Activated CD8-positive, alpha-beta T cell treated with anti-CD3 and anti-CD28 coated beads, Interleukin-2, amount 10 ng/mL, durations not matched to agents 7 days and 5 days (primary cell): ENCODE results near the gene PDZD11. TPM values are rescaled to one million over a fixed set of nuclear protein-coding genes. Genes with fewer than 3 reads are reported as not detected.
"Not testable (repeated sequence)": the region's sequence is repeated elsewhere in the genome, so short reads cannot be mapped to it uniquely, and the experiment has no call there.

ENCODE experiments used
- ATAC-seq: fragments of 150-1000 bp; cut with Tn5 transposase; one replicate; pipeline ENCODE4 v1.10.0; 2021; ENCODE audit warnings: moderate library complexity
- CTCF ChIA-PET: fragments of 350-600 bp; sonication (Branson Sonifier 250); formaldehyde crosslinking; loops from one replicate; lab custom pipeline; 2021; ENCODE audit warnings: antibody characterized with exemption; lab: Charles Lee
- POLR2A ChIA-PET: fragments of 350-600 bp; sonication (Branson Sonifier 250); formaldehyde crosslinking; loops from one replicate; lab custom pipeline; 2021; ENCODE audit warnings: antibody characterized with exemption; lab: Charles Lee
- DNase-seq: peaks from one replicate; pipeline ENCODE4 v3.0.0-alpha.2; 2020
- H3K27ac Mint-ChIP-seq: one replicate; pipeline ENCODE4 v1.8.0; 2021; ENCODE audit warnings: mild to moderate bottlenecking, mixed read lengths
- H3K27me3 Mint-ChIP-seq: one replicate; pipeline ENCODE4 v1.8.0; 2021; ENCODE audit warnings: low read depth, mixed read lengths
- H3K36me3 Mint-ChIP-seq: one replicate; pipeline ENCODE4 v1.8.0; 2021; ENCODE audit warnings: low read depth, mixed read lengths
- H3K4me1 Mint-ChIP-seq: one replicate; pipeline ENCODE4 v1.8.0; 2021; ENCODE audit warnings: low read depth, mixed read lengths
- H3K4me3 Mint-ChIP-seq: one replicate; pipeline ENCODE4 v1.8.0; 2021; ENCODE audit warnings: mild to moderate bottlenecking, mixed read lengths
- H3K9me3 Mint-ChIP-seq: one replicate; pipeline ENCODE4 v1.8.0; 2022; ENCODE audit warnings: mixed read lengths; ENCODE audit not compliant: insufficient read depth
- total RNA-seq, 2 experiments: library from RNA; stranded (reverse); gene quantifications; one replicate each; pipeline ENCODE4 v1.2.3, GENCODE V29; 2021

PDZD11 gene
- total RNA-seq, 2 experiments from 2014 or later: 38.7 to 39.7 TPM

- Mint-ChIP-seq H3K4me3 (no peak overlapping the region), H3K27ac (no peak overlapping the region), H3K27me3 (no peaks in the 10 kb centered on the region), H3K9me3 (no peaks in the 10 kb centered on the region), H3K36me3 (no peaks in the 10 kb centered on the region), H3K4me1 (peaks cover 8% of the 10 kb centered on the region)
- POLR2A ChIA-PET: no interaction called here
- no peak for ATAC-seq
- no peak for DNase-seq
- CTCF ChIA-PET: no interaction called here
Observed at GRCh38 chrX:70254909-70255308, 34.8 kb downstream of the PDZD11 start.

DNA sequence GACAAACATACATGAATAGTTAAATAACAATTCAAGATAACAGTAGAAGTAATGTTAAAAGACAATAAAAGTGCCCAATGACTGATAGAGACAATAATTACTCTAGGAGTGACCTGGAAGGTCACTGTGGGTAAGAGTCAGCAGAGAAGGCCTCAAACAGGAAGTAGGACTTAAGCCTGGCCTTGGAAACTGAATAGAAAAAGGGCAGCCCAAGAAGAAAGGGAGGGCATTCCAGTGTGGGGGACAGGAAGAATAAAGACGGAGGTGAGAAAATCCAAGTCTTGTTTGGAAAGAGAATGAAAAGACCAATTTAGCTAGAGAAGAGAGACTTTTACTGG, 35.7 kb downstream of the PDZD11 start:
- H3K4me1 Mint-ChIP-seq: peaks cover 8% of the 10 kb centered on the region
- no peaks in the 10 kb centered on the region for H3K9me3 Mint-ChIP-seq
- ATAC-seq (no peak), DNase-seq (no peak)
- H3K4me3 Mint-ChIP-seq: no peak overlapping the region
- H3K36me3 Mint-ChIP-seq: no peaks in the 10 kb centered on the region
- ChIA-PET POLR2A (no interaction called here), CTCF (no interaction called here)
- no peak overlapping the region for H3K27ac Mint-ChIP-seq
- no peaks in the 10 kb centered on the region for H3K27me3 Mint-ChIP-seq

DNA sequence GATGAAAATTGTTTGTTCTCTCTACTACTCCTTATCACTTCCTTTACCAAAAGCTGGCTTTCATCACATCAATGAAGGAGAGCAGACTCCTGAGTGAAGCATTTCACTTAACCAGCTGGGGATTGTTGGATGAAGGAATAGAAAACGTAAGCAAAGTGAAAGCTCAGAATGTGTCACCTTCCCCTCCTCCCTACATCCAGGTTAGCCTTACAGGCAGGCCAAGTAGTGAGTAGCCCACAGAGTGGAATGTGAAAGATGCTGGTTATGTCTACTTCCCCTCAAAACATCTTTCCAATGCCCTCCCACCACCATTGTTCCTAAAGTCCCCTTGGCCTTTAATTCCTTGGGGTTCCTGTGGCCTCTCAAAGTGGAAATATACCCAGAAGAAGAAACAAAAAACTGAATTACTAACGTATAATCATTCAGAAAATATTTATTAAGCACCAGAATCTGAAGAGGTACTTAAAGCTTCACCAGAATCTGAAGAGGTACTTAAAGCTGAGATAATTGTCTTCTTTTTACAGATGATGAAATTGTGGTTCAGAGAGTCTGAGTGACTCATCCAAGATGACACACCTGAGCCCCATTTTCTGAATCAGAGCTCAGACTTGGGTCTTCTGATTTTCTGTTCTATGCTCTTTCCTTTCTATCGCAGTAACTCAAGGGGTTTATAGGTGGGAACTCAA, 36.2 kb downstream of the PDZD11 start:
- no peak overlapping the region for H3K27ac Mint-ChIP-seq
- H3K36me3 Mint-ChIP-seq: no peaks in the 10 kb centered on the region
- no peak overlapping the region for H3K4me3 Mint-ChIP-seq
- POLR2A ChIA-PET: no interaction called here
- DNase-seq: no peak
- H3K9me3 Mint-ChIP-seq: no peaks in the 10 kb centered on the region
- no peaks in the 10 kb centered on the region for H3K27me3 Mint-ChIP-seq
- no peak for ATAC-seq
- H3K4me1 Mint-ChIP-seq: peaks cover 8% of the 10 kb centered on the region
- CTCF ChIA-PET: no interaction called here

DNA sequence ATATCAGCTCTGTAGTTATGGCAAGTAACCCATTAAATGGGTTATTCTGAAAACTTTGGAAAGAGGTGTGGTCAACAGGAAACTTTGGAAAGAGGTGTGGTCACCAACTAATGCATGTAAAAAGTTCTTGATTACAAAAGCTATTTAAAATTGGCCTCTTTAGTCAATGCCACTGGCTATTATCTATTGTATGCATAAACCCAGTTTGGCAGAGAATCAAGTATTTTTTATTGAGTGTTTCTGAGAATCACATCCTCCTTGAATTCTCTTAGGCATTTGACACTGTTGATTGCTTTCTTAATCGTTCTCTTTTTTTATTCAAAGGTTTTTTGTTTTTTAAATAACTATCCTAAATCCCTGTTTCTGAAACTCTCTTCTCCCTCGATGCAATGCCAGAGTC, 37.2 kb downstream of the PDZD11 start:
- ChIA-PET POLR2A (no interaction called here), CTCF (no interaction called here)
- Mint-ChIP-seq H3K27ac (no peak overlapping the region), H3K9me3 (no peaks in the 10 kb centered on the region), H3K36me3 (no peaks in the 10 kb centered on the region), H3K27me3 (no peaks in the 10 kb centered on the region), H3K4me3 (no peak overlapping the region), H3K4me1 (peaks cover 8% of the 10 kb centered on the region)
- no peak for DNase-seq
- no peak for ATAC-seq

DNA sequence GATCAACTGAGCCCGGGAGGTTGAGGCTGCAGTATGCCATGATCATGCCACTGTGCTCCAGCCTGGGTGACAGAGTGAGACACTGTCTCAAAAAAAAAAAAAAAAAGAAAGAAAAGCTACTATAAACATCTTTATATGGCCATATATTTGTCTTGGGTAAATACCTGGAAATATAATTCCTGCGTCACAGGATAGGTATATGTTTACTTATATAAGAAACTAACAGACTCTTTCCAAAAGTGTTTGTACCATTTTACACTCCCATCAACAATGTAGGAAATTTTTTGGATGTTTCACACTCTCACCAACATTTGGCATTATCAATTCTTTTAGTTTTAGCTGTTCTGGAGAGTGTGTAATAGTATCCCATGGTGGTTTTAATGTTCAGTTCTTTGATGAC, 42.5 kb downstream of the PDZD11 start:
- DNase-seq (no peak), ATAC-seq (no peak)
- Mint-ChIP-seq H3K27ac (no peak overlapping the region), H3K36me3 (no peaks in the 10 kb centered on the region), H3K4me1 (no peaks in the 10 kb centered on the region), H3K27me3 (no peaks in the 10 kb centered on the region), H3K9me3 (no peaks in the 10 kb centered on the region), H3K4me3 (no peak overlapping the region)
- POLR2A ChIA-PET: no interaction called here
- CTCF ChIA-PET: no interaction called here

GRCh38 chrX:70244881-70245280, 44.8 kb downstream of the PDZD11 start:
- POLR2A ChIA-PET: no interaction called here
- Mint-ChIP-seq H3K27me3 (no peaks in the 10 kb centered on the region), H3K36me3 (no peaks in the 10 kb centered on the region), H3K4me1 (no peaks in the 10 kb centered on the region), H3K27ac (no peak overlapping the region), H3K4me3 (no peak overlapping the region), H3K9me3 (no peaks in the 10 kb centered on the region)
- DNase-seq: no peak
- no peak for ATAC-seq
- CTCF ChIA-PET: no interaction called here

GRCh38 chrX:70243601-70244000, 46.1 kb downstream of the PDZD11 start:
- H3K27ac Mint-ChIP-seq, H3K4me1 Mint-ChIP-seq, POLR2A ChIA-PET, H3K27me3 Mint-ChIP-seq, H3K9me3 Mint-ChIP-seq, DNase-seq, ATAC-seq, H3K36me3 Mint-ChIP-seq, H3K4me3 Mint-ChIP-seq, CTCF ChIA-PET: not testable (repeated sequence)

DNA sequence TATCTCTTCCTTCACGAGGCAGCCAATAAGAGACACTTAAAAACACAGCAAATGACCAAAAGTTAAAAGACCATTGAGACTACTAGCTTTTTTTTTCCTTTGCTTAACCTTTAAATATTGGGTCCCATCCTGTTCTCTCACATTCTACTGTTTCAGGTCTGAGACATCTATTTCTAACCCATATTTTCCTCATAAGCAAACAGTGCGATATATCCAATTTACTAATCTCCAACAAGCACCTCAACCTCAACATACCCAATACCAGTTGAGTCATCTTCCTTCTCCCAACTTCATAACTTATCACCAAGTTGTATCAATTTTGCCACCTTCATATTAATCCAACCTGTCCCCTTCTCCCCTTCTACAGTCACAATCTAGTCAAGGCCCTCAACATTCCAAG, 48.2 kb downstream of the PDZD11 start:
- H3K27me3 Mint-ChIP-seq: no peaks in the 10 kb centered on the region
- no peak overlapping the region for H3K4me3 Mint-ChIP-seq
- CTCF ChIA-PET: no interaction called here
- no peaks in the 10 kb centered on the region for H3K9me3 Mint-ChIP-seq
- DNase-seq (no peak), ATAC-seq (no peak)
- no peaks in the 10 kb centered on the region for H3K36me3 Mint-ChIP-seq
- no peak overlapping the region for H3K27ac Mint-ChIP-seq
- POLR2A ChIA-PET: no interaction called here
- H3K4me1 Mint-ChIP-seq: no peaks in the 10 kb centered on the region

DNA sequence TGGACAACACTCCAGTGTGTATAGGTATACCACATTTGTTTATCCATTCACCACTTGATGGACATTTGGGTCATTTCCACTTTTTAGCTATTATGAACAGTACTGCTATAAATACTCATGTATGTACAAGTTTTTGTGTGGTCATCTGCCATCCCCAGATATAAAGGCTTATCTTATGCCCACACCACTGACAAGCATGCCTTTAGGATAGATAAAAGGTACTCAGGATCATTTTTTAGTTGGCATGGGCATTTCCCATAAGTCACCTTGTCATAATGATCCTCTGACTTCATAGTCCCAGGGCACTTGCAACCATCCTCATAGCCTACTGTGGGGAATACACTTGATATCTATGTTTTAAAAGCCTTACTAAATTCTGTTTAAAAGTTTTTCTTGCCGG, 49.0 kb downstream of the PDZD11 start:
- H3K4me1 Mint-ChIP-seq: no peaks in the 10 kb centered on the region
- no peak overlapping the region for H3K4me3 Mint-ChIP-seq
- ChIA-PET POLR2A (no interaction called here), CTCF (interaction anchor here (0.6 kb wide), 1 partner anchor 221 kb away, joined by 3 read pairs; no protein-coding TSS in a partner anchor)
- DNase-seq (no peak), ATAC-seq (no peak)
- H3K36me3 Mint-ChIP-seq: no peaks in the 10 kb centered on the region
- H3K27me3 Mint-ChIP-seq: no peaks in the 10 kb centered on the region
- no peak overlapping the region for H3K27ac Mint-ChIP-seq
- H3K9me3 Mint-ChIP-seq: no peaks in the 10 kb centered on the region

Other genes with a start within 250 kb of the PDZD11 start
- not detected for gene AWAT2, start 240.0 kb downstream of the PDZD11 start, total RNA-seq
- gene OTUD6A, start 227.5 kb downstream of the PDZD11 start, total RNA-seq: not detected
- gene IGBP1, start 156.5 kb downstream of the PDZD11 start, total RNA-seq: 10 to 100 TPM; 44.5 to 45.3 TPM
- gene DGAT2L6, start 112.4 kb downstream of the PDZD11 start, total RNA-seq: not detected
- gene AWAT1, start 55.3 kb downstream of the PDZD11 start, total RNA-seq: not detected
- gene P2RY4, start 29.7 kb downstream of the PDZD11 start, total RNA-seq: under 1 TPM; 0.21 to 0.45 TPM
- gene ARR3, start 21.6 kb downstream of the PDZD11 start, total RNA-seq: not detected
- not detected for gene RAB41, start 7.8 kb downstream of the PDZD11 start, total RNA-seq
- 10 to 100 TPM; 41.3 to 44.3 TPM for gene KIF4A, start 177 bp upstream of the PDZD11 start, total RNA-seq
- gene GDPD2, start 133.4 kb upstream of the PDZD11 start, total RNA-seq: under 1 TPM; 0.34 to 0.63 TPM
- 10 to 100 TPM; 22.8 to 24.6 TPM for gene DLG3, start 154.9 kb upstream of the PDZD11 start, total RNA-seq